HCT116 (cell line): ENCODE measurements around the gene HRNR. TPM values are rescaled to one million over a fixed set of nuclear protein-coding genes. Genes with fewer than 3 reads are reported as not detected.

Experiments used
- ATAC-seq: fragments of 200-7000 bp; cut with Tn5 transposase; 2 replicates; pipeline ENCODE4 v1.9.1; 2020; ENCODE audit warnings: mild to moderate bottlenecking, moderate library complexity
- BruUV-seq: library from RNA; stranded (reverse); fragments of 400-500 nt; replicated peaks from 2 replicates; lab custom pipeline; 2021; lab: Mats Ljungman, UMichigan
- CTCF ChIA-PET: fragments of 300-600 bp; sonication (Branson Sonifier 250); formaldehyde crosslinking; loops from one replicate; lab custom pipeline; 2021; ENCODE audit warnings: antibody characterized with exemption; lab: Charles Lee
- POLR2A ChIA-PET: fragments of 300-600, 350-600 bp; sonication (Branson Sonifier 250); formaldehyde crosslinking; loops from one replicate; lab custom pipeline; 2021; ENCODE audit warnings: antibody characterized with exemption; lab: Charles Lee
- RAD21 ChIA-PET, 2 experiments: fragments of 300-600 bp; sonication (Branson Sonifier 250); formaldehyde crosslinking; loops; one replicate each; lab custom pipeline; 2023; ENCODE audit warnings: low total read pairs in 2 of 2; ENCODE audit not compliant: uncharacterized antibody in 2 of 2, unreplicated experiment in 2 of 2, low non-redundant PET in 1 of 2; lab: Charles Lee
- DNase-seq: peaks from one replicate; pipeline ENCODE4 v3.0.0-alpha.2; 2010; ENCODE audit warnings: low read depth, low spot score
- H2AFZ ChIP-seq: fragments of 200-600 bp; shearing (Covaris generic), sonication (generic); 2 replicates; pipeline ENCODE4 v1.6.1; 2017; ENCODE audit warnings: low read depth, mixed run types, mixed read lengths, antibody characterized with exemption, low read length; ENCODE audit not compliant: poor library complexity, severe bottlenecking
- H3K27ac ChIP-seq: 2 replicates; pipeline ENCODE4 v1.5.1; 2012; ENCODE audit warnings: low read depth, low read length
- H3K27me3 ChIP-seq: fragments of 200-600 bp; sonication (generic); 2 replicates; pipeline ENCODE4 v1.6.1; 2016; ENCODE audit warnings: mixed run types, low read length, mixed read lengths; ENCODE audit not compliant: insufficient read depth
- H3K36me3 ChIP-seq, 2 experiments: fragments of 200-500 bp in 1 of 2; fragments of 200-600 bp in 1 of 2; sonication (Bioruptor generic) in 1 of 2; sonication (generic) in 1 of 2; 2 replicates each; pipeline versions ENCODE4 v1.5.1 to v1.6.1; 2014 to 2016; ENCODE audit warnings: low read length in 2 of 2, inconsistent platforms in 1 of 2, mixed read lengths in 1 of 2, mixed run types in 1 of 2; ENCODE audit not compliant: insufficient read depth in 2 of 2, control insufficient read depth in 1 of 2
- H3K4me1 ChIP-seq, 2 experiments: fragments of 200-600 bp in 1 of 2; sonication (generic) in 1 of 2; 2 replicates each; pipeline versions ENCODE4 v1.5.1 to v1.6.1; 2012 to 2017; ENCODE audit warnings: low read length in 2 of 2, inconsistent platforms in 1 of 2, mild to moderate bottlenecking in 1 of 2, mixed read lengths in 1 of 2, mixed run types in 1 of 2, moderate library complexity in 1 of 2; ENCODE audit not compliant: insufficient read depth in 2 of 2, control insufficient read depth in 1 of 2
- H3K4me2 ChIP-seq: fragments of 200-600 bp; sonication (generic); 2 replicates; pipeline ENCODE4 v1.6.1; 2017; ENCODE audit warnings: mixed run types, low read length, mixed read lengths
- H3K4me3 ChIP-seq, 2 experiments: fragments of 200-600 bp in 1 of 2; sonication (generic) in 1 of 2; replicated peaks in 1 of 2; 2 replicates each; pipeline ENCODE4 v1.5.1; 2011 to 2016; ENCODE audit warnings: low read length in 2 of 2, control low read depth in 1 of 2, low read depth in 1 of 2, mild to moderate bottlenecking in 1 of 2, mixed read lengths in 1 of 2, mixed run types in 1 of 2
- H3K79me2 ChIP-seq: fragments of 200-600 bp; sonication (generic); 2 replicates; pipeline ENCODE4 v1.6.1; 2017; ENCODE audit warnings: mild to moderate bottlenecking, mixed run types, low read length, moderate library complexity, mixed read lengths; ENCODE audit not compliant: insufficient read depth
- H3K9ac ChIP-seq: fragments of 200-600 bp; sonication (generic); 2 replicates; pipeline ENCODE4 v1.6.1; 2016; ENCODE audit warnings: low read length, mixed read lengths
- H3K9me2 ChIP-seq: fragments of 200-600 bp; sonication (generic), shearing (Covaris generic); 2 replicates; pipeline ENCODE4 v1.6.1; 2017; ENCODE audit warnings: mixed run types, mild to moderate bottlenecking, moderate library complexity; ENCODE audit not compliant: insufficient read depth
- H3K9me3 ChIP-seq, 2 experiments: fragments of 200-500 bp in 1 of 2; fragments of 200-600 bp in 1 of 2; sonication (Bioruptor generic) in 1 of 2; sonication (generic) in 1 of 2; 2 replicates each; pipeline ENCODE4 v1.6.1; 2014 to 2017; ENCODE audit warnings: low read length in 2 of 2, mixed read lengths in 2 of 2, inconsistent platforms in 1 of 2, low read depth in 1 of 2, mild to moderate bottlenecking in 1 of 2, mixed run types in 1 of 2, moderate library complexity in 1 of 2; ENCODE audit not compliant: control insufficient read depth in 1 of 2, insufficient read depth in 1 of 2
- H4K20me1 ChIP-seq: fragments of 200-600 bp; sonication (generic), shearing (Covaris generic); 2 replicates; pipeline ENCODE4 v1.6.1; 2017; ENCODE audit warnings: mixed run types, mild to moderate bottlenecking, moderate library complexity; ENCODE audit not compliant: insufficient read depth
- CBX3 ChIP-seq: IDR thresholded peaks from 2 replicates; pipeline ENCODE4 v1.6.1; 2012; ENCODE audit warnings: low read depth
- ELF1 ChIP-seq: IDR thresholded peaks from 2 replicates; pipeline ENCODE4 v1.6.1; 2012; ENCODE audit warnings: low read depth, borderline replicate concordance
- EZH2 ChIP-seq: fragments of 200-600 bp; sonication (generic); IDR thresholded peaks from 2 replicates; pipeline ENCODE4 v1.6.1; 2017; ENCODE audit warnings: antibody characterized with exemption, mixed run types
- EZH2phosphoT487 ChIP-seq: fragments of 200-600 bp; IDR thresholded peaks from 2 replicates; pipeline ENCODE4 v1.6.1; 2018; ENCODE audit warnings: antibody characterized with exemption, borderline replicate concordance
- POLR2A ChIP-seq: IDR thresholded peaks from 2 replicates; pipeline ENCODE4 v1.7.0; 2011; ENCODE audit warnings: borderline replicate concordance; ENCODE audit not compliant: insufficient read depth, insufficient read length; ENCODE audit errors: extremely low read depth
- POLR2AphosphoS5 ChIP-seq: IDR thresholded peaks from 2 replicates; pipeline ENCODE4 v1.6.1; 2011; ENCODE audit warnings: mild to moderate bottlenecking, low read depth, low read length, moderate library complexity
- SIN3A ChIP-seq: IDR thresholded peaks from 2 replicates; pipeline ENCODE4 v1.6.1; 2012; ENCODE audit warnings: low read depth
- SP1 ChIP-seq: IDR thresholded peaks from 2 replicates; pipeline ENCODE4 v1.6.1; 2012; ENCODE audit warnings: low read depth
- ZNF274 ChIP-seq: fragments of 200-500 bp; sonication (Bioruptor generic); IDR thresholded peaks from 2 replicates; pipeline ENCODE4 v1.6.1; 2014; ENCODE audit warnings: mild to moderate bottlenecking, low read depth, low read length, inconsistent platforms
- intact Hi-C: fragments of 100-400 bp; cut with micrococcal nuclease; formaldehyde crosslinking; loops from 2 replicates; pipeline ENCODE4 v1.10.0; 2022
- total RNA-seq: library from RNA; stranded (reverse); gene quantifications from one replicate; pipeline ENCODE4 v1.2.1, GENCODE V29; 2021; ENCODE audit not compliant: unreplicated experiment
- TF ChIP-seq, protein P1 (sequence below): IDR thresholded peaks from 2 replicates; pipeline ENCODE4 v1.6.1; 2012
- TF ChIP-seq, protein P2 (sequence below): IDR thresholded peaks from 2 replicates; pipeline ENCODE4 v1.6.1; 2011; ENCODE audit warnings: mild to moderate bottlenecking, low read length, moderate library complexity; ENCODE audit not compliant: insufficient replicate concordance; ENCODE audit errors: extremely low read depth

HRNR gene
- total RNA-seq, 1 experiment from 2014 or later, result not detected

DNA sequence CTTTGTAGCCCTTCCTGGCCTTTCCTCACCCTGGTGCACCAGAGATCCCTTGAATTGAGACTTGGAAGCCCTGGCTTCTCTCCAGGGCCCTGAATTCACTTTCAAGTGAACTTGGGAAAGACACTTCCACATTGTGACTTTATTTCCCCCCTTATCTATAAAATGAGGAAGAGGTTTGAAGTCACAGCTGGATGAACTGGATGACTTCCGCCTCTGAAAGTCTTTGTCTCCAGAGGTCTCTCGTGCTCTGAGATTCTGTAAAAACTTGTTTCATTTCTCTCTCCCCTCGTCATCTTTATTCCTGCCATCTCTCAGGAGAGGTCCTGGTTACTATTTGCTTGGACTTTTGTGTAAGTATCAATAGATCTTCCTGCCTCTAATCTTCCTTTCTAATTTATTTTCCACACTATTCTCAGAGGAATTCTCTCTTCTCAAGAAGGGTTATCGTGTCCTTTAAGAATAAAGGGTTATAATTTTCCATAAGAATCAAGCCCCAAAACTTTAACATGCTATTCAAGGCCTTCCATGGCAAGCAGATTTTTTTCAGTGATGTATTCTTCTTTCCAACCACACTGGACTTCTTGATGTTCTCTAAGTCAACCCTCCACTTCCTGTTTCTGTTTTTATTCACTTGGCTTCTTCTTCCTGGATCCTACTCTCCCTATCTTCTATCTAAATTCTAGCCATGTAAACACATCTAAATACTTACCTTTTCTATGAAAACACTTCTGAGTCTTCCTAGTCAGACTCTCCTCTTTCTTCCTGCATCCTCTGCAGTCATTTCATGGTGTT lies 58.5 kb downstream of the HRNR start:
- no peak for ATAC-seq
- H3K4me1 ChIP-seq, result peaks cover 30 to 52% of the 10 kb centered on the region in 2 experiments
- H2AFZ ChIP-seq, result peak overlapping the region; percentile 55
- H3K9me3 ChIP-seq, result no peaks in the 10 kb centered on the region
- BruUV-seq, result no TSS peak
- peaks cover 4% of the 10 kb centered on the region; the same call in 1 of the 2 replicates for H3K27me3 ChIP-seq
- POLR2A ChIA-PET, result no interaction called here
- H3K36me3 ChIP-seq, result no peaks in the 10 kb centered on the region
- no peak overlapping the region for H3K4me3 ChIP-seq
- no peak overlapping the region for H3K4me2 ChIP-seq
- H3K79me2 ChIP-seq, result no peaks in the 10 kb centered on the region
- TF ChIP-seq EZH2phosphoT487 (no peak), EZH2 (no peak), ELF1 (no peak)
- TF ChIP-seq, protein P1, sequence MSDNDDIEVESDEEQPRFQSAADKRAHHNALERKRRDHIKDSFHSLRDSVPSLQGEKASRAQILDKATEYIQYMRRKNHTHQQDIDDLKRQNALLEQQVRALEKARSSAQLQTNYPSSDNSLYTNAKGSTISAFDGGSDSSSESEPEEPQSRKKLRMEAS, result no peak
- TF ChIP-seq, all 23 proteins: peak for 0
- DNase-seq, result no peak
- H4K20me1 ChIP-seq, result no peaks in the 10 kb centered on the region
- no peaks in the 10 kb centered on the region for H3K9me2 ChIP-seq
- no peak overlapping the region for H3K27ac ChIP-seq
- H3K9ac ChIP-seq, result no peak overlapping the region
- intact Hi-C loops, result no loop called here
- ChIA-PET RAD21 (no interaction called here), CTCF (interaction anchor here (0.9 to 1.2 kb wide), 2 partner anchors 8 to 24 kb away, joined by 3 read pairs; no protein-coding TSS in a partner anchor)

DNA sequence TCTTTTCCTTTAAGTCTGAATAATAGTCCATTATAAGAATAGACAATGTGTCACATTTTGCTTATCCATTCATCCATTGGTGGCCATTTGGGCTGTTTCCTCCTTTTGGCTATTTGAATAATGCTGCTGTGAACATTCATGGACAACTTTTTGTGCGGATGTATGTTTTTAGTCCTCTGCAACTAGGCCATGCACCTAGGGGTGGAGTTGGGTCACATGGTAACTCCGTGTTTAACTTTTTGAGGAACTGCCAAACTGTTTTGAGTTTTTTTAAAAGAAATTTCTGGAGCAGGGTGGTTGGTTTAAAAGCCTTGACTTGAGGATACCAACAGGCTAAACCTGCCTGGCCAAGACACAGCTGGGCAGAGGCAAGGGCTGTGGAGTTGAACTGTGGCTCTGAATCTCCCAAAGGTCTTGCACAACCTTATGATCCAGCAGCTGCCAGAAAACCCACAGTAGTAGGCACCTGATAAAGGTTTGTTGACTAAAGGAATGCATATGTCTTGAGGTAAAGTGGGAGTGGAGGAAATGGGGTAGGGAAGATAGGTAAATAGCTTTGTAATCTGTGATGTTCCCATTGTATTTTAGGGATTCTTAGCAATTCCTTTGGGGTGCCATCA lies 59.4 kb downstream of the HRNR start:
- H2AFZ ChIP-seq, result no peak overlapping the region
- ChIA-PET CTCF (interaction anchor here (0.9 kb wide), 1 partner anchor 9 kb away, joined by 3 read pairs; no protein-coding TSS in a partner anchor), RAD21 (no interaction called here), POLR2A (no interaction called here)
- H3K36me3 ChIP-seq, result no peaks in the 10 kb centered on the region
- no peak overlapping the region for H3K9ac ChIP-seq
- no peaks in the 10 kb centered on the region for H4K20me1 ChIP-seq
- no peak for ATAC-seq
- H3K9me3 ChIP-seq, result no peaks in the 10 kb centered on the region
- no peak overlapping the region for H3K4me2 ChIP-seq
- H3K79me2 ChIP-seq, result no peaks in the 10 kb centered on the region
- BruUV-seq, result no TSS peak
- no peak overlapping the region for H3K27ac ChIP-seq
- no peaks in the 10 kb centered on the region for H3K9me2 ChIP-seq
- H3K4me1 ChIP-seq, result peaks cover 30 to 52% of the 10 kb centered on the region in 2 experiments
- H3K27me3 ChIP-seq, result peaks cover 2% of the 10 kb centered on the region; the same call in 1 of the 2 replicates
- DNase-seq, result no peak
- TF ChIP-seq POLR2AphosphoS5 (no peak), ZNF274 (no peak), EZH2phosphoT487 (no peak), CBX3 (no peak), SIN3A (no peak), POLR2A (no peak), SP1 (no peak)
- TF ChIP-seq, protein P2, sequence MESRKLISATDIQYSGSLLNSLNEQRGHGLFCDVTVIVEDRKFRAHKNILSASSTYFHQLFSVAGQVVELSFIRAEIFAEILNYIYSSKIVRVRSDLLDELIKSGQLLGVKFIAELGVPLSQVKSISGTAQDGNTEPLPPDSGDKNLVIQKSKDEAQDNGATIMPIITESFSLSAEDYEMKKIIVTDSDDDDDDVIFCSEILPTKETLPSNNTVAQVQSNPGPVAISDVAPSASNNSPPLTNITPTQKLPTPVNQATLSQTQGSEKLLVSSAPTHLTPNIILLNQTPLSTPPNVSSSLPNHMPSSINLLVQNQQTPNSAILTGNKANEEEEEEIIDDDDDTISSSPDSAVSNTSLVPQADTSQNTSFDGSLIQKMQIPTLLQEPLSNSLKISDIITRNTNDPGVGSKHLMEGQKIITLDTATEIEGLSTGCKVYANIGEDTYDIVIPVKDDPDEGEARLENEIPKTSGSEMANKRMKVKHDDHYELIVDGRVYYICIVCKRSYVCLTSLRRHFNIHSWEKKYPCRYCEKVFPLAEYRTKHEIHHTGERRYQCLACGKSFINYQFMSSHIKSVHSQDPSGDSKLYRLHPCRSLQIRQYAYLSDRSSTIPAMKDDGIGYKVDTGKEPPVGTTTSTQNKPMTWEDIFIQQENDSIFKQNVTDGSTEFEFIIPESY, result no peak
- no peak overlapping the region for H3K4me3 ChIP-seq
- intact Hi-C loops, result no loop called here
